Small intestine (tissue), 7 donors: ENCODE data around the gene ZNF816. TPM values are rescaled to one million over a fixed set of nuclear protein-coding genes. Genes with fewer than 3 reads are reported as not detected.
A peak's percentile ranks its signal among the peaks of the same experiment; 100 is the strongest.
"Not testable (repeated sequence)": the region's sequence is repeated elsewhere in the genome, so short reads cannot be mapped to it uniquely, and the experiment has no call there.

Source experiments
- DNase-seq, 2 donors: peaks; one replicate each; pipeline versions ENCODE4 v3.0.0 to v3.0.0-alpha.2; 2013
- FAIRE-seq: peaks from 2 replicates; lab custom pipeline; 2012; peaks lifted over from hg19 to GRCh38; lab: Jason Lieb, UNC
- H3K27ac ChIP-seq, 3 donors: one replicate each; pipeline ENCODE4 v1.5.1; 2013; ENCODE audit warnings: low read length in 2 of 3, mild to moderate bottlenecking in 2 of 3, control low read depth in 1 of 3, inconsistent platforms in 1 of 3, low read depth in 1 of 3, moderate library complexity in 1 of 3
- H3K27me3 ChIP-seq, 3 donors: one replicate each; pipeline ENCODE4 v1.6.1; 2013; ENCODE audit warnings: low read length in 3 of 3, inconsistent platforms in 1 of 3; ENCODE audit not compliant: control insufficient read depth in 3 of 3, insufficient read depth in 3 of 3
- H3K36me3 ChIP-seq, 3 donors: one replicate each; pipeline ENCODE4 v1.6.1; 2013; ENCODE audit warnings: low read length in 3 of 3, inconsistent platforms in 1 of 3, low read depth in 1 of 3, mild to moderate bottlenecking in 1 of 3, moderate library complexity in 1 of 3; ENCODE audit not compliant: control insufficient read depth in 3 of 3, insufficient read depth in 2 of 3
- H3K4me1 ChIP-seq, 3 donors: one replicate each; pipeline ENCODE4 v1.6.1; 2013; ENCODE audit warnings: low read length in 2 of 3, inconsistent platforms in 1 of 3, low read depth in 1 of 3, mild to moderate bottlenecking in 1 of 3, moderate library complexity in 1 of 3; ENCODE audit not compliant: control insufficient read depth in 3 of 3, insufficient read depth in 2 of 3
- H3K4me3 ChIP-seq, 3 donors: one replicate each; pipeline ENCODE4 v1.5.1; 2013; ENCODE audit warnings: low read length in 3 of 3, control low read depth in 1 of 3, inconsistent platforms in 1 of 3, low read depth in 1 of 3, mild to moderate bottlenecking in 1 of 3, moderate library complexity in 1 of 3
- H3K9me3 ChIP-seq, 2 donors: one replicate each; pipeline ENCODE4 v1.6.1; 2013; ENCODE audit warnings: low read depth in 1 of 2, low read length in 1 of 2; ENCODE audit not compliant: control insufficient read depth in 2 of 2, insufficient read depth in 1 of 2
- WGBS, 3 donors: extraction: QIAGEN DNeasy Blood & Tissue Kit; methylation state at CpG; one replicate each; pipeline ENCODE4 v1.1.7; 2013; 5-methylcytosine and 5-hydroxymethylcytosine counted together
- polyA plus RNA-seq, 4 donors: library from polyadenylated mRNA; stranded (reverse) in 3 of 4; unstranded in 1 of 4; fragments of 200-250 nt in 3 of 4; fragments of 120-200 nt in 1 of 4; gene quantifications; one replicate each; pipeline versions ENCODE4 v1.2.1 to v1.2.3, GENCODE V29; 2013
- donor health status: healthy with polysubstance abuse.
- donor health status: control.
- donor health status: control.
- donor health status: Bipolar disorder and iron deficiency.
- donor health status: healthy.

ZNF816 gene
- polyA plus RNA-seq, 4 donors, result 2.0 to 18.1 (median 3.1) TPM

DNA sequence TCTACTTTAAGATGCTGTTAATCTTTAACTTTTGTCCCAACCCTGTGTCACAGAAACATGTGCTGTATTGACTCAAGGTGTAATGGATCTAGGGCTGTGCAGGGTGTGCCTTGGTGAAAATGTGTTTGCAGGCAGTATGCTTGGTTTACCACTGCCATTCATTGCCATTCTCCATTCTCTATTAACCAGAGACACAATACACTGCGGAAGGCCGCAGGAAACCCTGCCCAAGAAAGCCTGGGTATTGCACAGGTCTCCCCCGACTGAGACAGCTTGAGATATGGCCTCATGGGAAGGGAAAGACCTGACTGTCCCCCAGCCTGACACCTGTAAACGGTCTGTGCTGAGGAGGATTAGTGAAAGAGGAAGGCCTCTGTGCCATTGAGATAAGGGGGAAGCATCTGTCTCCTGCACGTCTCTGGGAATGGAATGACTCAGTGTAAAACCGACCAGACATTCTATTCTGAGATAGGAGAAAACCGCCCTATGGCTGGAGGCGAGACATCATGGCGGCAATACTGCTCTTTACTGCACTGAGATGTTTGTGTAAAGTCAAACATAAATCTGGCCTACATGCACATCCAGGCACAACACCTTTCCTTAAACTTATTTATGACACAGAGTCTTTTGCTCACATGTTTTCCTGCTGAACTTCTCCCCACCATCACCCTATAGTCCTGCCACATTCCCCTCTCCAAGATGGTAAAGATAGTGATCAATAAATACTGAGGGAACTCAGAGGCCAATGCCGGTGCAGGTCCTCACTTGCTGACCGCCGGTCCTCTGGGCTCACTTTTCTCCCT lies 26.3 kb downstream of the ZNF816 start:
- no peak for FAIRE-seq
- Histone ChIP-seq H3K9me3 (peaks cover 6 to 8% of the 10 kb centered on the region in 2 donors), H3K4me3 (no peak overlapping the region), H3K36me3 (peaks cover 0 to 15% (median 4%) of the 10 kb centered on the region in 3 donors), H3K27ac (peak overlapping the region in 2 of 3 donors; percentile 56 to 88), H3K27me3 (no peaks in the 10 kb centered on the region), H3K4me1 (peaks cover 0 to 18% (median 0%) of the 10 kb centered on the region in 3 donors)
- DNase-seq, result peak in 1 of 2 donors; percentile 79
- 59 to 82% (median 77%) methylated on average over 12 of the region's 12 CpGs for WGBS, 3 donors

DNA sequence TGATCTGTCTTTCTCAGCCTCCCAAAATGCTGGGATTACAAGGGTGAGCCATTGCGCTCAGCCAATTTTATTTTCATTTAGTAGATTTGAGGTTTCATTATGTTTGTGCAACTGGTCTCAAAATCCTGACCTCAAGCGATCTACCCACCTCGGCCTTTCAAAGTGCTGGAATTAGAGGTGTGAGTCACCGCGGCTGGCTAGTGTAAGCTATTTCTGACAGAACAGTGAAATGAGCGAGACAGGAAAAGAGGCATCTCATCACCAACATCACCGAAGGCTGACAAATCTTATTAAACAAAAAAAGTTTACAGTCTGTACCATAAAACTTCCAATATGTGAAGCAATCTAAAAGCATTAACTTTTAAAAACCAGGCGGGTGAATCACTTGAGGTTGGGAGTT lies 27.2 kb downstream of the ZNF816 start:
- WGBS, 3 donors, result 81 to 94% (median 92%) methylated on average over 8 of the region's 8 CpGs
- Histone ChIP-seq H3K27ac (peak overlapping the region in 2 of 3 donors; percentile 20 to 88), H3K4me3 (no peak overlapping the region), H3K4me1 (peaks cover 0 to 18% (median 0%) of the 10 kb centered on the region in 3 donors), H3K27me3 (no peaks in the 10 kb centered on the region), H3K36me3 (peaks cover 0 to 15% (median 4%) of the 10 kb centered on the region in 3 donors), H3K9me3 (peaks cover 6 to 8% of the 10 kb centered on the region in 2 donors)
- no peak for DNase-seq
- no peak for FAIRE-seq

- H3K27ac ChIP-seq, result not testable (repeated sequence)
- WGBS, 3 donors, result 95 to 97% (median 95%) methylated on average over 9 of the region's 9 CpGs
Measured at GRCh38 chr19:52924641-52925040, 38.0 kb downstream of the ZNF816 start.

GRCh38 chr19:52923778-52924593 lies 38.7 kb downstream of the ZNF816 start:
- DNase-seq (peak in 1 of 2 donors; percentile 46), FAIRE-seq (no peak)
- peaks cover 0 to 7% (median 5%) of the 10 kb centered on the region in 3 donors for H3K4me1 ChIP-seq
- H3K27ac ChIP-seq, result peak overlapping the region; percentile 44 to 98 (median 93)
- peaks cover 0 to 17% (median 2%) of the 10 kb centered on the region in 3 donors for H3K36me3 ChIP-seq
- peak overlapping the region in 2 of 3 donors; percentile 63 to 92 for H3K4me3 ChIP-seq
- WGBS, 3 donors, result 57 to 80% (median 77%) methylated on average over 17 to 18 of the region's 18 CpGs
- H3K9me3 ChIP-seq, result no peaks in the 10 kb centered on the region
- H3K27me3 ChIP-seq, result no peaks in the 10 kb centered on the region

More at GRCh38 chr19:52924641-52925040, 38.0 kb downstream of the ZNF816 start:
- not testable (repeated sequence) for H3K27me3 ChIP-seq, H3K4me1 ChIP-seq, H3K4me3 ChIP-seq, H3K9me3 ChIP-seq, FAIRE-seq, DNase-seq
- H3K36me3 ChIP-seq, result peaks cover 0 to 17% (median 2%) of the 10 kb centered on the region in 3 donors

DNA sequence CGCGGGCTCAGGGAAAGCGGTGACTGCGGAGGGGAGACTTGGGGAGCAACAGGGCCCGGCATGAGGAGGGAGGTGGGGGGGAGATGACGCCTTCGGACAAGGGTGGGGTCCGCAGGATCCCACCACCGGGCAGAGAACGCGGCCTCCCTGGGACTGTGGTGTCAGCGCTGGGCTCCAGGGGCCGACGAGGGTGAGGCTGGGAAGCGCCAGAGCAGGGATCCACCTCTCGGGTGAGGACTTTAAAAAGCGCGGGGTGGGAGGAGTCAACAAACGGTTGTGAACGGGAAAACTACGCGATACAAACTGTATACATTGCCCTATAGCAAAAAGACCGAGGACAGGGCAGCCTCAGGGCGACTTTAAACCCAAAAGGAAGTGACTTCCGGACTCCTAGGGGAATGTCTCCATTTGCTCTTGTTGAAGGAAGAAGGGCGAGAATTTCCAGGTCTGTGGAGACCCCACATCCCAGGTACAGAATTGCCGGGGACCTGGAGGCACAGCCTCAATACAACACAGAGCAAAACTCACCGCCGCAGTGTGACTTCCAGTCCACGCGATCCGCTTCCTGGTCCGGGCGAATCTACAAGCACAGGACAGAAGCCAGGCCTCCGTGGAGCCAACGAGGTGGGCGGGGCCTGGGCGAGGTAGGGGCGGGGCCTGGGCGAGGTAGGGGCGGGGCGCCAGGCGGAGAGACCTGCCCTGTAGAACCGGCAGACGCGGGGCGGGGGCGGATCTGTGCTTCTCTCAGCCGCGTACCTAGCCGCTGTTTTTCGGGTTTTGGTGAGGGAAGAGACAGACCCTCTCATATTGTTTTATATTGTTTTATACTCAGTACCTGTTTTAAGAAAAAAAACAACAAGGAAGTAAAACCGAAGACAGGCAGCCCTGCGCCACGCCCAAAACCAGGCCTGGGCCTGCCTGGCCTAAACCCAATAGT lies 39.6 kb downstream of the ZNF816 start, which contains the start of gene ZNF888:
TSS of gene ZNF888 (minus strand) at position 588 of the 937 bp plus-strand sequence. CDS start 5,555 bp downstream, outside the sequence.
- 1 to 3% (median 2%) methylated on average over 54 to 55 of the region's 55 CpGs for WGBS, 3 donors
- no peaks in the 10 kb centered on the region for H3K27me3 ChIP-seq
- peak; percentile 90 to 94 for DNase-seq
- FAIRE-seq, result no peak
- peak within 1 kb of the TSS; percentile 53 to 92 (median 63) for H3K4me3 ChIP-seq
- H3K9me3 ChIP-seq, result no peaks in the 10 kb centered on the region
- peak within 1 kb of the TSS; percentile 84 to 98 (median 93) for H3K27ac ChIP-seq
- peaks cover 0 to 20% (median 0%) of the 10 kb centered on the region in 3 donors for H3K36me3 ChIP-seq
- peaks cover 0 to 7% (median 5%) of the 10 kb centered on the region in 3 donors for H3K4me1 ChIP-seq

DNA sequence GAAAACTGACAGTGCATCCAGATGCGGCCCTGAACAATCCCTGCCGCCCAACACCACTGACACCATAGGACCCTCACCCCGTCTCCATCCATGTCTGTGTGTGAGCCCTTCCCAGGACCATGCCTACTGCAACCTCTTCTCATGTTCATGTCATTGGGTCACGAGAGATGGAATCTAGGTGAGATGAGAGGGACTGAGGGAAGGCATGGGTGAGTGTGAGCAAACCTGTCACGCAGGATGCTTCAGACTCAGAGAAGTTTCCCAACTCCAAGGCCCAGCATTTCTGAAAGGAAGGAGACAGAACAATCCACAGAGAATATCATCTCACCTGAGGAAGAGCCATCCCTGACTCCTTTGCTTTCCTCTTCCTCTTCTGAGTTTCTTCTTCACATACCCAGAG lies 45.1 kb downstream of the ZNF816 start:
- Histone ChIP-seq H3K27ac (no peak overlapping the region), H3K27me3 (no peaks in the 10 kb centered on the region), H3K36me3 (peaks cover 6 to 40% (median 8%) of the 10 kb centered on the region in 3 donors), H3K9me3 (peaks cover 0 to 3% of the 10 kb centered on the region in 2 donors), H3K4me1 (peaks cover 0 to 7% (median 4%) of the 10 kb centered on the region in 3 donors), H3K4me3 (no peak overlapping the region)
- no peak for FAIRE-seq
- no peak for DNase-seq
- WGBS, 3 donors, result 95 to 97% (median 96%) methylated on average over 5 of the region's 5 CpGs

DNA sequence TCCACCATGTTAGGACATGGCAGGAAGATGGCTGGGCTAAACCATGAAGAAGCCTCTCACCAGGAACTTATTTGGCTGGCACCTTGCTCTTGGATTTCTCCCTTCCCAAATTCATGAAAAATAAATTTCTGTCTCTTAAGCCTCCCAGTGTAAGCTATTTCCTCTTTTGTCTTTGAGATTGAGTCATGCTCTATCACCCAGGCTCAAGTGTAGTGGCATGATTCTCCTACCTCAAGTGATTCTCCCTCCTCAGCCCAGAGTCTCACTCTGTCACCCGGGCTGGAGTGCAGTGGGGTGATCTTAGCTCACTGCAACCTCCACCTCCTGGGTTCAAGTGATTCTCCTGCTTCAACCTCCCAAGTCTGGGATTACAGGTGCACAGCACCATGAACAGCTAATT lies 52.0 kb downstream of the ZNF816 start:
- WGBS, 3 donors, result 90 to 100% (median 94%) methylated on average over 1 of the region's 1 CpG
- peaks cover 10 to 39% (median 12%) of the 10 kb centered on the region in 3 donors for H3K36me3 ChIP-seq
- no peak overlapping the region for H3K4me3 ChIP-seq
- FAIRE-seq (no peak), DNase-seq (no peak)
- no peaks in the 10 kb centered on the region for H3K4me1 ChIP-seq
- H3K9me3 ChIP-seq, result peaks cover 0 to 14% of the 10 kb centered on the region in 2 donors
- no peaks in the 10 kb centered on the region for H3K27me3 ChIP-seq
- no peak overlapping the region for H3K27ac ChIP-seq
